Mesendoderm (in vitro differentiated cells): ENCODE results near the gene TMPRSS9.
A peak's percentile ranks its signal among the peaks of the same experiment; 100 is the strongest.
"Not testable (repeated sequence)": the region's sequence is repeated elsewhere in the genome, so short reads cannot be mapped to it uniquely, and the experiment has no call there.

Experiments
- DNase-seq: peaks from one replicate; pipeline ENCODE4 v3.0.0; 2013
- H2AK5ac ChIP-seq: 2 replicates; pipeline ENCODE4 v1.6.1; 2013; ENCODE audit warnings: low read length, inconsistent platforms
- H2BK120ac ChIP-seq: 2 replicates; pipeline ENCODE4 v1.6.1; 2013; ENCODE audit warnings: low read depth, mild to moderate bottlenecking, low read length, moderate library complexity, mixed read lengths
- H2BK15ac ChIP-seq: replicated peaks from 2 replicates; pipeline ENCODE4 v1.6.1; 2013; ENCODE audit warnings: low read depth, mild to moderate bottlenecking, moderate library complexity
- H2BK5ac ChIP-seq: 2 replicates; pipeline ENCODE4 v1.6.1; 2013; ENCODE audit warnings: low read length, inconsistent platforms
- H3K18ac ChIP-seq: 2 replicates; pipeline ENCODE4 v1.6.1; 2013; ENCODE audit warnings: mild to moderate bottlenecking, low read length, mixed read lengths
- H3K23ac ChIP-seq: one replicate; pipeline ENCODE4 v1.6.1; 2013; ENCODE audit warnings: low read length
- H3K27ac ChIP-seq: 2 replicates; pipeline ENCODE4 v1.5.1; 2013; ENCODE audit warnings: low read depth, mild to moderate bottlenecking, inconsistent platforms, low read length, moderate library complexity
- H3K27me3 ChIP-seq: 2 replicates; pipeline ENCODE4 v1.6.1; 2013; ENCODE audit warnings: low read length, control low read depth, mild to moderate bottlenecking, inconsistent platforms; ENCODE audit not compliant: insufficient read depth, poor library complexity
- H3K36me3 ChIP-seq: 2 replicates; pipeline ENCODE4 v1.6.1; 2013; ENCODE audit warnings: low read length, inconsistent platforms; ENCODE audit not compliant: control insufficient read depth, insufficient read depth
- H3K4ac ChIP-seq: one replicate; pipeline ENCODE4 v1.6.1; 2013; ENCODE audit warnings: low read depth, mild to moderate bottlenecking, low read length, moderate library complexity
- H3K4me1 ChIP-seq: 2 replicates; pipeline ENCODE4 v1.6.1; 2013; ENCODE audit warnings: low read depth, low read length, inconsistent platforms; ENCODE audit not compliant: control insufficient read depth
- H3K4me2 ChIP-seq: 2 replicates; pipeline ENCODE4 v1.6.1; 2013; ENCODE audit warnings: low read length
- H3K4me3 ChIP-seq: 2 replicates; pipeline ENCODE4 v1.5.1; 2013; ENCODE audit warnings: mild to moderate bottlenecking, low read length
- H3K56ac ChIP-seq: one replicate; pipeline ENCODE4 v1.6.1; 2013; ENCODE audit warnings: low read length
- H3K79me1 ChIP-seq: 2 replicates; pipeline ENCODE4 v1.6.1; 2013; ENCODE audit warnings: low read length, inconsistent platforms
- H3K79me2 ChIP-seq: 2 replicates; pipeline ENCODE4 v1.6.1; 2013; ENCODE audit warnings: mild to moderate bottlenecking, low read length; ENCODE audit not compliant: control insufficient read depth, insufficient read depth
- H3K9ac ChIP-seq: 2 replicates; pipeline ENCODE4 v1.6.1; 2013; ENCODE audit warnings: low read length, inconsistent platforms
- H4K5ac ChIP-seq: one replicate; pipeline ENCODE4 v1.6.1; 2013; ENCODE audit warnings: low read length
- H4K8ac ChIP-seq: one replicate; pipeline ENCODE4 v1.6.1; 2013; ENCODE audit warnings: low read depth, mild to moderate bottlenecking, control low read depth, low read length, moderate library complexity
- WGBS: extraction: QIAGEN DNeasy Blood & Tissue Kit; methylation state at CpG from one replicate; pipeline ENCODE4 v1.1.7; 2013; ENCODE audit warnings: low lambda C conversion rate, missing lambda C conversion rate; ENCODE audit not compliant: insufficient coverage; ENCODE audit errors: extremely low coverage; 5-methylcytosine and 5-hydroxymethylcytosine counted together

Gene TMPRSS9

GRCh38 chr19:2468596-2468995, 108.5 kb downstream of the TMPRSS9 start:
- no peak overlapping the region for H3K56ac ChIP-seq
- H3K36me3 ChIP-seq: no peaks in the 10 kb centered on the region
- H4K5ac ChIP-seq: no peak overlapping the region
- H3K79me2 ChIP-seq: no peaks in the 10 kb centered on the region
- H3K4me3 ChIP-seq: no peak overlapping the region
- no peak overlapping the region for H3K4ac ChIP-seq
- no peak overlapping the region for H3K9ac ChIP-seq
- H3K18ac ChIP-seq: peak overlapping the region; percentile 44
- H3K27ac ChIP-seq: no peak overlapping the region
- no peak overlapping the region for H4K8ac ChIP-seq
- no peaks in the 10 kb centered on the region for H3K79me1 ChIP-seq
- no peak overlapping the region for H3K23ac ChIP-seq
- H3K4me2 ChIP-seq: no peak overlapping the region
- H2BK120ac ChIP-seq: no peak overlapping the region
- H3K4me1 ChIP-seq: no peaks in the 10 kb centered on the region
- H2BK5ac ChIP-seq: no peak overlapping the region
- no peak for DNase-seq
- no CpG with 5 or more reads among the region's 12 CpGs for whole genome bisulfite sequencing
- H3K27me3 ChIP-seq: no peaks in the 10 kb centered on the region
- H2BK15ac ChIP-seq: no peak overlapping the region
- H2AK5ac ChIP-seq: no peak overlapping the region

GRCh38 chr19:2469102-2469914, 109.2 kb downstream of the TMPRSS9 start:
- no peak overlapping the region for H3K4me2 ChIP-seq
- no peak overlapping the region for H3K9ac ChIP-seq
- no peak overlapping the region for H3K4me3 ChIP-seq
- no peak overlapping the region for H3K27ac ChIP-seq
- no peaks in the 10 kb centered on the region for H3K4me1 ChIP-seq
- H3K18ac ChIP-seq: no peak overlapping the region
- WGBS: no CpG with 5 or more reads among the region's 23 CpGs
- no peak overlapping the region for H3K23ac ChIP-seq
- no peaks in the 10 kb centered on the region for H3K79me2 ChIP-seq
- no peak overlapping the region for H2BK120ac ChIP-seq
- no peak overlapping the region for H4K5ac ChIP-seq
- no peak overlapping the region for H2BK5ac ChIP-seq
- H3K36me3 ChIP-seq: no peaks in the 10 kb centered on the region
- no peak overlapping the region for H2AK5ac ChIP-seq
- no peak overlapping the region for H2BK15ac ChIP-seq
- H3K79me1 ChIP-seq: no peaks in the 10 kb centered on the region
- peak overlapping the region; percentile 4 for H3K56ac ChIP-seq
- H3K27me3 ChIP-seq: no peaks in the 10 kb centered on the region
- H3K4ac ChIP-seq: no peak overlapping the region
- DNase-seq: peak; percentile 95
- H4K8ac ChIP-seq: no peak overlapping the region

- not testable (repeated sequence) for H3K27ac ChIP-seq, H2AK5ac ChIP-seq, H3K9ac ChIP-seq, H3K4me3 ChIP-seq, H2BK15ac ChIP-seq, H2BK120ac ChIP-seq, H3K36me3 ChIP-seq, H3K4me1 ChIP-seq, H4K5ac ChIP-seq, H3K79me1 ChIP-seq, H3K23ac ChIP-seq, H3K4me2 ChIP-seq, H4K8ac ChIP-seq, DNase-seq, H3K27me3 ChIP-seq, H3K79me2 ChIP-seq, H3K4ac ChIP-seq, H2BK5ac ChIP-seq, H3K18ac ChIP-seq
- H3K56ac ChIP-seq: peak overlapping the region; percentile 4
- WGBS: no CpG with 5 or more reads among the region's 8 CpGs
Measured at GRCh38 chr19:2469915-2470200, 109.8 kb downstream of the TMPRSS9 start.

- Histone ChIP-seq H3K36me3 (no peaks in the 10 kb centered on the region), H3K27ac (peak overlapping the region; percentile 95), H3K79me1 (no peaks in the 10 kb centered on the region), H3K4me3 (no peak overlapping the region), H3K79me2 (peaks cover 26% of the 10 kb centered on the region), H3K4me1 (no peaks in the 10 kb centered on the region), H3K4me2 (peak overlapping the region; percentile 64), H4K5ac (no peak overlapping the region), H3K18ac (peak overlapping the region; percentile 55), H3K4ac (no peak overlapping the region), H2BK15ac (no peak overlapping the region), H2BK5ac (no peak overlapping the region), H3K9ac (peak overlapping the region; percentile 63), H2AK5ac (no peak overlapping the region), H4K8ac (no peak overlapping the region), H3K23ac (no peak overlapping the region), H3K27me3 (no peaks in the 10 kb centered on the region), H2BK120ac (no peak overlapping the region), H3K56ac (peak overlapping the region; percentile 88)
- DNase-seq: peak; percentile 95
- no CpG with 5 or more reads among the region's 60 CpGs for WGBS
Measured at GRCh38 chr19:2474232-2475017, 114.4 kb downstream of the TMPRSS9 start.

GRCh38 chr19:2475018-2475701, 115.1 kb downstream of the TMPRSS9 start:
- no peak overlapping the region for H3K23ac ChIP-seq
- no peaks in the 10 kb centered on the region for H3K27me3 ChIP-seq
- no peaks in the 10 kb centered on the region for H3K4me1 ChIP-seq
- H2BK15ac ChIP-seq: no peak overlapping the region
- no CpG with 5 or more reads among the region's 45 CpGs for WGBS
- H4K8ac ChIP-seq: no peak overlapping the region
- H3K4me2 ChIP-seq: peak overlapping the region; percentile 64
- H3K4ac ChIP-seq: peak overlapping the region; percentile 66
- H3K79me2 ChIP-seq: peaks cover 26% of the 10 kb centered on the region
- peak overlapping the region; percentile 88 for H3K56ac ChIP-seq
- H2BK5ac ChIP-seq: no peak overlapping the region
- H3K9ac ChIP-seq: peak overlapping the region; percentile 63
- peak overlapping the region; percentile 86 for H3K18ac ChIP-seq
- H3K4me3 ChIP-seq: peak overlapping the region; percentile 24
- H2BK120ac ChIP-seq: no peak overlapping the region
- no peak overlapping the region for H2AK5ac ChIP-seq
- no peaks in the 10 kb centered on the region for H3K36me3 ChIP-seq
- H3K79me1 ChIP-seq: no peaks in the 10 kb centered on the region
- no peak overlapping the region for H4K5ac ChIP-seq
- H3K27ac ChIP-seq: peak overlapping the region; percentile 95
- peak; percentile 87 for DNase-seq
